ENCODE results near the gene ST3GAL4. TPM values are rescaled to one million over a fixed set of nuclear protein-coding genes. Genes with fewer than 3 reads are reported as not detected.

The ST3GAL4 gene, protein sequence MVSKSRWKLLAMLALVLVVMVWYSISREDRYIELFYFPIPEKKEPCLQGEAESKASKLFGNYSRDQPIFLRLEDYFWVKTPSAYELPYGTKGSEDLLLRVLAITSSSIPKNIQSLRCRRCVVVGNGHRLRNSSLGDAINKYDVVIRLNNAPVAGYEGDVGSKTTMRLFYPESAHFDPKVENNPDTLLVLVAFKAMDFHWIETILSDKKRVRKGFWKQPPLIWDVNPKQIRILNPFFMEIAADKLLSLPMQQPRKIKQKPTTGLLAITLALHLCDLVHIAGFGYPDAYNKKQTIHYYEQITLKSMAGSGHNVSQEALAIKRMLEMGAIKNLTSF
- 12.2 and 13.6 TPM in 2 replicates for total RNA-seq (2021)
- long read RNA-seq, transcript ST3GAL4-201 (11 exons, 1,790 nt), result minor isoform, 9 of 77 reads
- long read RNA-seq, transcript ST3GAL4-204 (11 exons, 1,812 nt), result major isoform, 37 of 77 reads
- long read RNA-seq, partial matches to known transcripts, result 1 of 77 reads
- long read RNA-seq, other reads (novel, unspliced or antisense), result 22 of 77 reads

DNA sequence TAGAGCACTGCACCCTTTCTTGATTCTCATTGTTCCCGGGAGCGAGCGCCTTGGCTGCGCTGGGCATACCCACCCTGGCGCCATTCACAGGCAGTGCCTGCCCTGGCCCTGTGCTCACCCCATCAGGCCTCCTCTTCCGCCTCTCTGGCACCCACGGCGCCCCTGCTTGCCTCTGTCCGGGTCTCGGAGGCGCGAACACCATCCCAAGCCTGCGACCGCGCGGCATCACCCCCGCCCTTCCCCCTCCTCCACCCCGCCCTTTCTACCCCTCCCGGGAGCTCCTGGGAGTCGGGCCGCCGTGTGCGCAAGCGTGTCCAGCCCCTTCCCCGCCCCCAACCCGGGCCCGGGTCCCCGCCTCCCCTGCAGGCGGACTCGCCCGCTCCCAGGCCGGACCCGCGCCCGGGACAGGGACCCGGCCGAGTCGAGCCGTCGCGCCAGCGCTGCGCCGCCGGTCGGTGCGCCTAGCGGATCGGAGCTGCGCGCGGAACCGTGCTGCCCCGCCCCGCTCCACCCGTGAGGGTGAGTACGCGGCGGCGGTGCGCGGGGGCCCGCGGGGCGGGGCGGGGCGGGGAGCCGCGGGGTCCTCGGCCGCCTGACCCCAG lies at the start of gene ST3GAL4:
TSS of gene ST3GAL4 (plus strand) at position 363 of the 602 bp plus-strand sequence. CDS start 50,470 bp downstream, outside the sequence.
- peak within 1 kb of the TSS; percentile 82 for H3K18ac ChIP-seq (ENCODE audit: insufficient read length, low read depth, low read length)
- peak within 1 kb of the TSS; percentile 78 for H3K14ac ChIP-seq (ENCODE audit: insufficient read depth, low read length)
- Mint-ChIP-seq H3K27ac (peak within 1 kb of the TSS; percentile 74 to 95 (median 76); a peak in 5 of 7 replicates), H3K36me3 (ENCODE audit: insufficient read depth in 1 of 3, low read depth in 3 of 3) (peaks cover 5 to 7% (median 6%) of the 10 kb centered on the region in 3 experiments; a peak in 5 of 7 replicates), H3K27me3 (ENCODE audit: low read depth) (no peaks in the 10 kb centered on the region; the same call in 1 of the 2 replicates), H3K9me3 (no peaks in the 10 kb centered on the region; a peak in 1 of 5 replicates), H3K4me3 (peak within 1 kb of the TSS; percentile 83 to 94), H3K4me1 (peaks cover 38 to 59% of the 10 kb centered on the region in 2 experiments)
- H3K23me2 ChIP-seq (ENCODE audit: insufficient read length, low read depth, low read length, poor library complexity, severe bottlenecking), result peaks cover 5% of the 10 kb centered on the region
- DNase-seq, result peak; percentile 90
- no peak within 1 kb of the TSS for H2BK5ac ChIP-seq (ENCODE audit: insufficient read length, low read length)
- H2AFZ ChIP-seq (ENCODE audit: low read length), result no peak within 1 kb of the TSS
- no peaks in the 10 kb centered on the region for H3K79me1 ChIP-seq (ENCODE audit: insufficient read depth, low read depth, low read length, poor library complexity, severe bottlenecking)
- H2BK20ac ChIP-seq (ENCODE audit: low read depth, low read length, poor library complexity, severe bottlenecking), result no peak within 1 kb of the TSS
- TF ChIP-seq, protein P1, sequence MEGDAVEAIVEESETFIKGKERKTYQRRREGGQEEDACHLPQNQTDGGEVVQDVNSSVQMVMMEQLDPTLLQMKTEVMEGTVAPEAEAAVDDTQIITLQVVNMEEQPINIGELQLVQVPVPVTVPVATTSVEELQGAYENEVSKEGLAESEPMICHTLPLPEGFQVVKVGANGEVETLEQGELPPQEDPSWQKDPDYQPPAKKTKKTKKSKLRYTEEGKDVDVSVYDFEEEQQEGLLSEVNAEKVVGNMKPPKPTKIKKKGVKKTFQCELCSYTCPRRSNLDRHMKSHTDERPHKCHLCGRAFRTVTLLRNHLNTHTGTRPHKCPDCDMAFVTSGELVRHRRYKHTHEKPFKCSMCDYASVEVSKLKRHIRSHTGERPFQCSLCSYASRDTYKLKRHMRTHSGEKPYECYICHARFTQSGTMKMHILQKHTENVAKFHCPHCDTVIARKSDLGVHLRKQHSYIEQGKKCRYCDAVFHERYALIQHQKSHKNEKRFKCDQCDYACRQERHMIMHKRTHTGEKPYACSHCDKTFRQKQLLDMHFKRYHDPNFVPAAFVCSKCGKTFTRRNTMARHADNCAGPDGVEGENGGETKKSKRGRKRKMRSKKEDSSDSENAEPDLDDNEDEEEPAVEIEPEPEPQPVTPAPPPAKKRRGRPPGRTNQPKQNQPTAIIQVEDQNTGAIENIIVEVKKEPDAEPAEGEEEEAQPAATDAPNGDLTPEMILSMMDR (conservative IDR thresholded peaks at IDR 0.05), result no peak
- H3K9me3 ChIP-seq (ENCODE audit: control insufficient read depth, low read depth, low read length), result no peaks in the 10 kb centered on the region
- H3K27me3 ChIP-seq (ENCODE audit: insufficient read depth, low read length), result no peaks in the 10 kb centered on the region
- H4K8ac ChIP-seq (replicated peaks; ENCODE audit: insufficient read length, low read depth, low read length), result no peak within 1 kb of the TSS
- no peak within 1 kb of the TSS for H2BK120ac ChIP-seq (ENCODE audit: low read depth, low read length, poor library complexity, severe bottlenecking)
- H3K23ac ChIP-seq (ENCODE audit: insufficient read length, low read depth, low read length), result no peak within 1 kb of the TSS
- H3K56ac ChIP-seq (ENCODE audit: insufficient read length, low read depth, low read length), result no peak within 1 kb of the TSS
- H3K27ac ChIP-seq (ENCODE audit: insufficient read length, low read depth, low read length), result no peak within 1 kb of the TSS
- H4K20me1 ChIP-seq (ENCODE audit: control insufficient read depth, insufficient read depth, insufficient read length), result no peaks in the 10 kb centered on the region
- H3K4me1 ChIP-seq (ENCODE audit: insufficient read depth, low read length), result peaks cover 6% of the 10 kb centered on the region
- no peak within 1 kb of the TSS for H2AK5ac ChIP-seq (ENCODE audit: insufficient read length, low read length)
- no peak within 1 kb of the TSS for H3T11ph ChIP-seq (ENCODE audit: low read length)
- H2BK12ac ChIP-seq (ENCODE audit: insufficient read length, low read depth, low read length), result no peak within 1 kb of the TSS
- H3K4me2 ChIP-seq (ENCODE audit: insufficient read depth, insufficient read length, low read length), result peak within 1 kb of the TSS; percentile 52
- H3K4ac ChIP-seq (ENCODE audit: low read depth, low read length), result no peak within 1 kb of the TSS
- H2BK15ac ChIP-seq (ENCODE audit: low read depth, low read length), result no peak within 1 kb of the TSS
- WGBS (ENCODE audit: extremely low coverage, insufficient read length, low lambda C conversion rate), result no CpG with 5 or more reads among the region's 71 CpGs
- H4K5ac ChIP-seq (ENCODE audit: insufficient read length, low read depth, low read length), result no peak within 1 kb of the TSS
- no peak within 1 kb of the TSS for H4K91ac ChIP-seq (ENCODE audit: insufficient read length, low read depth, low read length)
- peaks cover 7% of the 10 kb centered on the region; the same call in 1 of the 2 replicates for H3K79me2 ChIP-seq (ENCODE audit: insufficient read depth, low read length)
- H3K9ac ChIP-seq (ENCODE audit: extremely low read depth, insufficient read length, low read length), result peak within 1 kb of the TSS; percentile 76

Measured in H9 (cell line).